Suppressor macrophage treated with lipopolysaccharide for 4 hours (primary cell): Measurements from ENCODE around the gene ATP2A3.
"Not testable (repeated sequence)": the region's sequence is repeated elsewhere in the genome, so short reads cannot be mapped to it uniquely, and the experiment has no call there.

Experiments
- DNase-seq: peaks from one replicate; pipeline ENCODE4 v3.0.0-alpha.2; 2020

The ATP2A3 gene

DNA sequence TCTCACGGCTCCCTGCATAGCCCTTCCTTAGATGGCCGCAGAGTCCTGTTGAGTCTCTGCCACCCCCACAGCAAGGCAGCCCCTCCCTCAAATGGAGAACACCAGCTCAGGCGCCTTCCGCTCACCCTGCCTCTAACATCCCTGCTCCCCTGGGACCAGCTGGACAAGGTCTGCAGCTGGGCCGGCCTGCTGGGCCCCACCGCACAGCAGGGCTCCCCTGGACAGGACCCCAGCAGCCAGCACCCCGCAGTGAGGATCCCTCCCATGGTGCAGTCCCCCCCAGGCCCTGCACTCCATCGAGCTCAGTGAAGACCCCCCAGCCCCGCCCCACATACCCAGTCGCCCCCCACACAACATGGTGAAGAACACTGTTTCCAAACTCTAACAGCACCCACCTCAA is 10.2 kb downstream of the ATP2A3 start:
- DNase-seq = no peak

DNA sequence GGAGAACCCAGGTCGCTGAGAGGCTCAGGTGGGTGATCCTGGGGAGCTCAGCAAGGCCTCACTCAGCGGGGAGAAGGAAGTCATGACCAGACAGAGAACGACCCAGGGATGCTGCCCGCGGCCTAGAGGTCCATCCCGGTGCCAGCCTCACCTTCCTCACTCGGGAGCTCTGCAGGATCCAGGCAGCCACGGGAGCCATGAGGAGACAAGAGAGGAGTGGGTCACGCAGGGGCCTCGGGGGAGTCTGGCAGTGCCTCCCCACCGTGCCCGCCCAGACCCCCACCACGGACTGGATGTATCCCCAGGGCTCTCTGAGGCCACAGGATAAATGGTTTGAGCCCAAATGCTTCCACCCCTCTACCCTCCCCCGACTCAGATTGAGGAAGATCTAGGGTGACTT is 10.7 kb downstream of the ATP2A3 start:
- no peak for DNase-seq

DNA sequence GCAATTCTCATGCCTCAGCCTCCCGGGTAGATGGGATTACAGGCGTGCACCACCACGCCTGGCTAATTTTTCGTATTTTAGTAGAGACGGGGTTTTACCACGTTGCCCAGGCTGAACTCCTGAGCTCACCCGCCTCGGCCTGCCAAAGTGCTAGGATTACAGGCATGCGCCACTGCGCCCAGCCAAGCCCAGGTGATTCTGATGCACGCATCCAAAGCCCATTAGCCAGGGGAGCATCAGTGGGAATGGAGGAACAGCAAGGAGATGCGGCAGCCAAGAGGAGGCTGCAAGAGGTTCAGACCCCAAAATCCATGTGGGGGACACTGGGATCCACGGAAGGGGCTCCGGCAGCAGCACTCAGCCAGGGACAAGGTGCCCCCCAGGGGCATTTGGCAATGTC is 12.1 kb downstream of the ATP2A3 start:
- no peak for DNase-seq

DNA sequence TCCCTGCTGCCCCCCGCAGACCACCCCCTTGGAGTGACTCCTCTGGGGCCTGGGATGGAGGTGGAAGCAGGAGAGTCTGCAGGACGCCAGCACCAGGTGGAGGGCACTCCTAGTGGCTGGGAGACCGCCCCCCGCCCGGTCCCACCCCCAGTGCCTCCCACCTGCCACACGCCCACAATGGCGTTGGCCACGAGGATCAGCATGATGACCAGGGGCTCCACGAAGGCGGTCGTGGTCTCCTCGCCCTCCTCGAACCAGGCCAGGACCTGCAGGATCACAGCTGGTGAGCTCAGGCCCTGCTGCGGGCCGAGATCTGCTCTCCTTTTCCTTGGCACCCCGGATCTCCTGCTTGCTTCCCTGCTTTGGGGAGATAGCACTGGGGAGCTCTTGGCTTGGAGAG is 12.8 kb downstream of the ATP2A3 start:
- no peak for DNase-seq

DNA sequence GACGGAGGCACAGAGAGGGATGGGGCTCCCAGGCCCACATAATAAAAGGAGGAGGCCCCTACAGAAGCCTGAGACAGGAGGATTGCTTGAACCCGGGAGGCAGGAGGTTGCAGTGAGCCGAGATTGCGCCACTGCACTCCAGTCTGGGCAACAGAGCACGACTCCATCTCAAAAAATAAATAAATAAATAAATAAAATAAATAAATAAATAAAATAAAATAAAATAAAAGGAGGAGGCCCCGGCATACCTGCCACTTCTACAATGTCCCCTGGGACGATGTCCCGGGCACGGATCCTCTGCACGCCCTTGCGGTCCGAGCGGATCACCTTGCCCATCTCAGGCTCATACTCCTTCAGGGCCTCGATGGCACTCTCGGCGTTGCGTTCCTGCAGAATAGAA is 13.2 kb downstream of the ATP2A3 start:
- DNase-seq = no peak

DNA sequence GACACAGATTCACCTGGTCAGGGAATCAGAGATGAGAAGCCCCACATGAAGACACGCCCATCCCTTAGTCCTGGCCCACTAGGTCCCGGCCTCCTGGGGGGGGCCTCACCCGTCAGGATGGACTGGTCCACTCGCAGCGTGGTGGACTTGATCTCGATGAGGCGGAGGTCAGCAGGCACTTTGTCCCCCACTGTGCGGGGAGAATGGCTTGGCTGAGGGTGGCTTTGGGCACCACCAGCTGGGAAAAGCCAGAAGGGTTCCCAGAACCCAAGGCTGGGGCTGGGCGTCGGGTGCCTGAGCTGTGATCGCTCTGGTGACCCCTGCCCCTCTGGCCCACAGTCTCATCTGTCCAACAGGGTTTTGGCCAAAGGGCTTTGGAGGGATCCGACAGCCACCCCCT is 13.7 kb downstream of the ATP2A3 start:
- no peak for DNase-seq

DNA sequence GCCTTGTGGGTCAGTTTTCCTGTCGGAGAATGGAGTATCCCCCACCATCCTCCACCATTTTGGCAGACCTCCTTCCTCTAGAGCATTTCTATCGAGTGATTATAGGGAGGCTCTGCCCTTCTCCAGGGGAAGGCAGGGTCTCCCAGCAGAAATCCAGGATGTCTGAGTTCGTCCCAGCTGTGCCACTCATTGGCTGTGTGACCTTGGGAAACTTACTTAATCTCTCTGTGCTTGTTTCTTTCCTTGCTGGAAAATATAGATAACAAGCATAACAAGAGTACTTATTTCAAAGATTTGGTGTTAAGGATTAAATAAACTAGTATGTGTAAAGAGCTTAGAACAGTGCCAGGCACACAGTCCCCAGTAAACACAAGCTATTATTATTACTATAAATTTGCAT is 14.8 kb downstream of the ATP2A3 start:
- no peak for DNase-seq

DNA sequence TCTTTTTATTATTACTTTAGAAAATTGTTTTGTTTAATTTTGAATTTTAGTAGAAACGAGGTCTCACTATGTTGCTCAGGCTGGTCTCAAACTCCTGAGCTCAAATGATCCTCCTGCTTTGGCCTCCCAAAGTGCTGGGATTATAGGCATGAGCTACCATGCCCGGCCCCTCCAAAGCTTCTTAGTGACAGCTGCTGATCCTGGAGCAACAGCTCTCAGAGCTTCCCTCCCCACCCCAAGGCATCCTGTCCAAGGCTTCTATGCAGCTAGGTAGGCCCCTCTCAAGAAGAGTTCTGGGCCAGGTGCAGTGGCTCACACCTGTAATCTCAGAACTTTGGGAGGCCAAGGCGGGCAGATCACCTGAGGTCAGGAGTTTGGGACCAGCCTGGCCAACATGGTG is 15.7 kb downstream of the ATP2A3 start:
- not testable (repeated sequence) for DNase-seq

DNA sequence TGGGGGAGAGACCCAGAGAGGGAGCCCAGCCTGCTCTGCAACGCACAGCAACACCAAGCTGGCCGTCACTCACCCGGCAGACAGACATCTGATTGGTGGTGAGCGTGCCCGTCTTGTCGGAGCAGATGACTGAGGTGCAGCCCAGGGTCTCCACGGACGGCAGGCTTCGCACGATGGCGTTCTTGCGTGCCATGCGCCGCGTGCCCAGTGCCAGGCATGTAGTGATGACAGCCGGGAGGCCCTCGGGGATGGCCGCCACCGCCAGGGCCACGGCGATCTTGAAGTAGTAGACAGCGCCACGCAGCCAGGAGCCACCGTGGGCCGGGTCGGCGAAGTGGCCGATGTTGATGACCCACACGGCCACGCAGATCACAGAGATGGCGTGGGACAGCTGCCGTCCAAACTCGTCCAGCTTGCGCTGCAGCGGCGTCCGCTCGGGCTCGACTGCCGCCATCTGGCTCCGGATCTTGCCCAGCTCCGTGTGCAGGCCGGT is 16.9 kb downstream of the ATP2A3 start:
- no peak for DNase-seq

DNA sequence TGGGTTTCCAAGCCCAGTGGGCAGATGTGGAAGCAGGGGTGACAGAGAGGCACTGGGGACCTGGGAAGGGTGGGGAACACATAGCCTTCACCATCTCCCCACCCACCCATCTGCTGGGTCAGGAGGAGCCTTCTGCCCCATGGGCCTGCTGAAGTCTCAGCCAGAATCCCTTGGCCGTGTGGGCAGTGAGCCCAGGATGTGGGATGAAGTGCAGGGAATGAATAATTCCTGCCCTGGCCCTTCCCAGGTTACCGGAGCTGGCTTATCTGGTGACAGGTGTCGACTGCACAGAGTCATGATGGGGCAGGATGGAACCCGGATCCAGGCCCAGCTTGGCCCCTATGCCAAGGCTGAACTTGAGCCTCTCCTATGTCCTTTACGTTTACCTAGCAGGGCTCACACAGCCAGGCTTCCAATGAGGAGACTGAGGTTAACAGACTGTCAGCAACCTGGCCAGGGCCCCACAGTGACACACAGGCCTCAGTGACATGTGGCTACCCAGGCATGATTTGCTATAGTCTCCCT is 17.5 kb downstream of the ATP2A3 start:
- no peak for DNase-seq

DNA sequence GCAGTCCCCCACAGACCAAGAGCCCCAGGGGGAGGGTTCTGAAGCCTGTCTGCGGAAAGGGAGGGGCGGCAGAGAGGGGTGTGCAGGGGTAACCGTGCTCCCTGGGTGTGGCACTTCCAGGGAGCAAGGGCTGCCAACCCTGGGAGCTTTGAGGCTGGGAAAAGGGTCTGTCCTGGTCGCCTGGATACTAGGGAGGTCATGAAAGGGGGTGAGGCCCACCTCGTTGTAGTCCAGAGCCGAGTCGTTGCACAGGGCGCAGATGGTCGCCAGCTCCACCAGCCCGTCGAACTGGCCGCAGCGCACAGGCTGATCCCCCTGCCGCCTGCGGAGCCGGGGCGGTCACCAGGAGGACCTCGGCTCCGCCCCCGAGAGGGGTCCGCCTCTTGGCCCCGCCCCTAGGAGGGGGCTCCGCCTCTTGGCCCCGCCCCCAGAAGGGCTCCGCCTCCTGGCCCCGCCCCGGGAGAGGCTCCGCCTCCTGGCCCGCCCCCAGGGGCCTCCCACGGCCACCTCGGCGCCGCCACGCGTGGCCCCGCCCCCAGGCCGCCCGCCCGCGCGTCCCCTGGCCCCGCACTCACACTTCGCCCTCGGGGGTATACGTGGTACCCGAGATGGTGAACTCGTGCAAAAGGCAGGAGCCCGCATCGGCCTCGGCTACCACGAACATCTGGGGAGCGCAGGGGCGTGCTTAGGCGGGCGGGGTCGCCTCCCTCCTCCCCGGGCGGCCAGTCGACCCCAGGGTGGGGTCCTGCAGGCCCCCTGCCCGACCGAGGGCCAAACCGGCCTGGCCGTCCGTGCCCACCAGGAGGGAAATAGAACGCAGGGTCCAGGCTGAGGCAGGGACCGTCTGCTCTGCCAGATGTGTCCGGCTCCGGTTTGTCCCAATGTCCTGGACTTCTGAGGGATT is 19.5 kb downstream of the ATP2A3 start:
- DNase-seq = peak; percentile 26

DNA sequence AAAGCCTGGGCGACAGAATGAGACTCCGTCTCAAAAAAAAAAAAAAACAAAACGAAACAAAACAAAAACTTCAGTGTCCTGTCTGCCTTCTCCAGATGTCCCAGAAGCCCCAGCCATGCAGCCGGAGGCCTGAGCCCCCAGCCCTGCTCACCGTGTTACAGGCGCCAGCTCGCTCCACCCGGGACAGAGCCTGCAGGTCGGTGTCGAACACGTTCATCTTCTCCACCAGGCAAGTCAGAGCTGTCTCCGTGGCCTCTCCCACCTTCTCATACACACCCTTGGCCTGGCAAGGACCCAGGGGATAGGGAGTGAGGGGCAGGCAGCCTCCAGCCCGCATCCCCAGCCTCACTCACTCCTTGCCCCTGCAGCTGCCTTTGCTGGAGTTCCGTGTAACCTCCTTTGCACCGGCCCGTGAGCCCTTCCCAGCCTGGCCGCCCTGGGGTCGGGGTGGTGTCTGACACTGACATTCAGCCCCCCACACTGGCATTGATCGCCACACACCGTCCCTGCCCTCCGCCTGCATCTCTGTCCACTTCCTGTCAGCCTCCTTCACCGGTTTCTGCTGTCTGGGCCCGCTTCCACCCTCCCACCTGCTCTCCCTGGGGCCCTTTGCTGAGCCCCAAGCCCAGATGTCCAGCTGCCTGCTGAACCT is 20.9 kb downstream of the ATP2A3 start:
- DNase-seq = no peak

DNA sequence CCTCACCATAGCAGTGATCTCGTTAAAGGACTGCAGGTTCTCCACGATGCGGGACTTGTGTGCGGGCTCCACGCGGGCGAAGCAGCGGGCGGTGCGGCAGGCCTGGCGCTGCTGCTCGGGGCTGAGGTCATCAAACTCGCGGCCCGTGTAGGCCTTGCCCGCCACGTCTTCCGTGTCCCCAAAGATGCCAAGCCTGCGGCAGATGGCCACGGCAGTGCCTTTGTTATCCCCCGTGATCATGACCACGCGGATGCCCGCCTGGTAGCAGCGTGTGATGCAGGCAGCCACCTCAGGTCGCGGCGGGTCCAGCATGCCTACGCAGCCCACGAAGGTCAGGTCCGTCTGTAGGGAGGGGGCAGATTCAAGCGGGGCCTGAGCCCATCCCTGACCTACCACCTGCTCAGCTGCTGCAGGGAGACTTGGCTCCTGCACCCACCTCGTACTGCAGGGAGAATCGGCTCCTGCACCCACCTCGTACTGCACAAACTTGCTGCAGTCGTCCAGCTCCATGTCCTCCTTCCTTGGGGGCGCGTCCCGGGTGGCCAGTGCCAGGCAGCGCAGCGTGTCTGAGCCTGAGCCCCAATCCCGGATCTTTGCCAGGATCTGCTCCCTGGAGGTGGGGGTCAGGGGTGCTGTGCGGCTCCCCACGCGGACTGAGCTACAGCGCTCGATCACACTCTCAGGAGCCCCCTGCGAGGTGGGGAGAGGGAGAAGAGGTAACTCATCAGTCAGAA is 23.1 kb downstream of the ATP2A3 start:
- DNase-seq = no peak

DNA sequence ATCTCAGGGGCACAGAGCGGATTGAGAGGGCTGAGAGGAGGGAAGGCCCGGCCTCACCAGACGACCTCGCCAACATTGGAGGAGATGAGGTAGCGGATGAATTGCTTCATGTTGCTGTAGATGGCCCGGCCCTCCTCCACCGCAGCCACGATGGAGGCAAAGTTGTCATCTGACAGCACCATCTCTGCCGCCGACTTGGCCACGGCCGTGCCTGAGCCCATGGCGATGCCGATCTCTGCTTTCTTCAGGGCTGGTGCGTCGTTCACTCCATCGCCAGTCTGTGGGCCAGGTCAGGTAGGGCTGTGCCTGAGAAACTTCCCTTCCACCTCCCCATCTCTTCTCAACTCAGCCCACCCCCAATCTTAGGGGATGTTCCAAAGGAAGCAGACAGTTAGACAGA is 26.9 kb downstream of the ATP2A3 start:
- no peak for DNase-seq

DNA sequence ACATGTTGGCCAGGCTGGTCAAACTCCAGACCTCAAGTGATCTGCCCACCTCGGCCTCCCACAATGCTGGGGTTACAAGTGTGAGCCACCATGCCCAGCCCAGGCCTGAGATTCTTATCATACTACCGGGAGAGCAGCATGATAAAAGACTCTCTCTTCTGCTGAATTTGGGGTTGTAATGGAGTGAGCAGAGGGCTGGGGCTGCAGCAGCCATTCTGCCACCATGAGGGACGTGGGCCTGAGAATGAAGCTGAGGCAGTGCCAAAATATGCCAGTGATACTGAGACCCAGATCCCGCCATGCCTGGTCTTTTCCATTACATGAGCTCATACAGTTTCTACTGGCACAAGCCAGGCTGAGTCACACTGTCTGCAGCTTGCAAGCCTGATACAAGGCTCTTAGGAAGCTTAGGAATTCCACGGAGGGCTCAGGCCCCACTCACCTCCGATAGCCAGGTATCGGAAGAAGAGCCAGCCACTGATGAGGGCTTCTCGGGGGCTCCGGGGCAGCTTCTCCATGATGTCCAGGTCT is 28.3 kb downstream of the ATP2A3 start:
- no peak for DNase-seq

DNA sequence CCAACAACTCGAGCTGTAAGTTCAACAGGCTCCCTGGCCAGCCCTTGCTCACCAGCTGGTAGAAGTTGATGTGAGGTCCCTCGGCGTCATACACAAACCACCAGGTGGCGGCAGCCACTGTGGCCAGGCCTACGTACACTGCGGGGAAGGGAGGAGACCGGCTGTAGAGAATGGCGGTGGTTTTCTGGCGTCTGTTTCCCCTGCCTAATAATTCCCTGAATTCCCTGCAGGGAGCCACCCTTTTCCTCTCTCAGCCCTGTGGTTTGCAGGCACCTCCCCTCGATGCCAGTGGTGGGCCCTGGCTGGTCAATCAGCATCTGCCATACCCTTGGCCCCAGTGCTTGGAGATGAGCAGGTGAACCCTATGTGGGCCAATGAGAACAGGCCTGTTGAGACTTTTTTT is 29.1 kb downstream of the ATP2A3 start:
- DNase-seq = peak; percentile 78

DNA sequence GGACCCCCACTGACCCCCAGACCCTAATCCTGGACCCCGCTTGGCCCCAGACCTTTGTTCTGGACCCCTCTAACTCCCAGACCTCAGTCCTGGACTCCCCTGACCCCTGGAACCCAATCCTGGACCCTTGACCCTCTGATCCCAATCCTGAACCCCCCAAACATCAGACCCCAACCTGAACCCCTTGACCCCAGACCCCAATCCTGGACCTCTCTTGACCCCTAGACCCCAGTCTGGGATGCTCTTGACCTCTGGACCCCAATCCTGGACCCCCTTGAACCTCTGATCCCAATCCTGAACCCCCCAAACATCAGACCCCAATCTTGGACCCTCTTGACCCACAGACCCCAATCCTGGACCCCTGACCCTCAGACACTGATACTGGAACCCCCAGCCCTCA is 34.5 kb downstream of the ATP2A3 start:
- DNase-seq = no peak

DNA sequence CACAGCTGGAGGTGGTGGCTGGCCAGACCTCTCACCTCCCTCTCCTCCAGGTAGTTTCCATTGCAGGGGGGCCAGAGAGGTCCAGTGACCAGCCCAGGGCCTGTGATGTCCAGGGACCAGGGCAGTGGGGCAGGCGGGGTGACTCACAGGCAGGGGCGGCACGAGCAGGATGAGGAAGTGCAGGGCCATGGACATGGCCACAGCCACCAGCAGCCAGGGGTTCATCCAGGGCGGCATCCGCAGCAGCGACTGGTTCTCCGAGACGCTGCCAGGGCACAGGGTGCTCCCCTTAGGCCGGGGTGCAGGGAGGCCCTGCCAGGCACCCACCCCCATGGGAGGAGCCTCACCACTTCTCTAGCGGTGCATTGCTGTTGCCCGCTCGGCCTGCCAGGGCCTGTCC is 35.1 kb downstream of the ATP2A3 start:
- DNase-seq = peak; percentile 57

DNA sequence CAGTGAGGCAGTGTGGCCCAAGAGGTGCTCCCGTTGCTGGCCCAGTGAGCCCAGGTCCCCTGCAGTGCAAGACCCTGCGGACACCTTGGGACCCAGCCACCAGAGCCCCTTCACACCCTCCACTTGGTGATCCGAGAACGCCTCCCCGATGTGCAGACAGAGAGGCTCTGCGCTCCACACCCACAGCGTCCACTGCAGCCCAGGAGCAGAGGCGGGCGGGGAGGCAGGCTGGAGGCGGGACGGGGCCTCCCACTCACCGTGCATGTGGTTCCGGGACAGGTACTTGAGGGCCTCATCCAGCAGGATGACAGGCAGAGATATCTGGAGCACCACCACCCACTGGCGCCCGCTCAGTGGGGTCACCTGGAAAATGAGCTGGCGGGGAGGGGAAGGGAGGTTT is 35.8 kb downstream of the ATP2A3 start:
- DNase-seq = no peak

DNA sequence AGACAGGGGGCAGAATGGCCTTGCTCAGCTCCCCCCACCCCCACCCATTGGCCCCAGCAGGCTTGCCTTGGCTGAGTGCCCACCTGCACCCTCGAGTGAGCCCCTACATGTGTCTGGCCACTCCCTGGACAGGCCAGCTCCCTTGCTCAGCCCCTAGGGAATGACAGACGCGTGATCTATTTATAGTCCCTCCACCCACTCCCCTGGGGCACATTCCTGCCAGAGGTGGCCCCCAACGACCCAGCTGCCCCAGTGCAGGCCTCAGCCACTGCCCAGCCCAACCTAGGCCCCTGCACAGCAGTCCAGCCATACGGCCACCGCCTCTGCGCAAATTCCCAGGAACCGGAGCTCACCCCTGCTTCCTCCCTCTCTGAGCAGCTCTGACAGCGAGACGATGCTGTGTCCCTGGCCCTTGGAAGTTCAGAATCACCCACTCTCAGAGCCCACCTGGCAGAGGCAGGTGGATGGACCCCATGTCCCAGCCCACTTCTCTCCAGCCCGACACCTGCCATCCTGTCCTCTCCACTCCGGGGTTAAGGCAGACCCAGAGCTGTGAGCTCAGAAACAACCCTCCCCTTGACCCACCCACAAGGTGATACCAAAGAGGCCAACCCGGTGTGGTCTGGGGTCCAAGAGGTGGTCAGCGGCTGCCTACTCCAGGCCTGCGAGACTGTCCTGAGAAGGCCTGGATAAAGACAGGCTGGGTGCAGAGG is 36.5 kb downstream of the ATP2A3 start:
- DNase-seq = no peak

DNA sequence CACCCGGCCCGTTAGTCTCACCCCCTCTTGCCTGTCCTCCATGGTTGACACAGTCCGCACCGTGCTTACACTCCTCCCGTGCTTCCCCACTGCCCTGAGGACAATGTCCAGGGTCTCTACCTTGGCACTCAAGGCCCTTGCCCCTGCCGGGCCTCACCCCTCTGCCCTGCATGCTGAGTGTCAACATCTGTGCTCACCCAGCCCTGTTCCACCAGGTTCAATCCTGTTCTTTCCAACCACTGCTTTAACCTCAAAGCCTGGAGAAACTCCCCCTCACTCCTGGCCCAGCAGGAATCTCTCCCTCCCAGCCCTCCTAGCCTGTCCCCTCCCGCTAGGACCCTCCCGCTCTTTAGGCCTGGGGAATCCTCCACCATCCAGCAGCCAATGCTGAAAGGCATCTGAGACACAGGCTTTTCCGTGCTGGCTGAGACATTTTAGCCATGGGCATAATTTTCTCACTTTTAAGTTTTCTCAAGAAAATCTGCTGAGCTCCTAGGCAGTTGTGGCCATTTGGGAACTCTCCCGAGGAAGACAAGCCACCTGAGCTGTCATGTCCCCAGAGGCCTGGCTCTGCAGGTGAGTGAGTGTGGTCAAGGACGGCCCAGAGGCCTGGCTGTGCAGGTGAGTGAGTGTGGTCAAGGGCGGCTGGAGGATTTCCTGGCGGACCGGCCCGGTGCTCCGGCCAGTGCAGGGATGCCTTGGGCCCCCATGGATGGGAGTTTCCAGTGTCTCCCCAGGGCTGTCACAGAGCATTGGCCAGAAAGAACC is 37.2 kb downstream of the ATP2A3 start:
- no peak for DNase-seq
